Neural cell (in vitro differentiated cells): ENCODE results near the gene CNOT2. TPM values are rescaled to one million over a fixed set of nuclear protein-coding genes. Genes with fewer than 3 reads are reported as not detected.

Source experiments
- H2AFZ ChIP-seq: fragments of 200-600, 300-800 bp; sonication (generic), shearing (Covaris generic); 2 replicates; pipeline ENCODE4 v1.6.0; 2014; ENCODE audit warnings: low read depth, mild to moderate bottlenecking, antibody characterized with exemption, low read length, moderate library complexity
- H3F3A ChIP-seq: fragments of 200-600 bp; shearing (Covaris generic); 2 replicates; pipeline ENCODE4 v1.6.1; 2016; ENCODE audit warnings: mild to moderate bottlenecking, moderate library complexity, mixed read lengths, antibody characterized with exemption, low read length; ENCODE audit not compliant: insufficient read depth, poor library complexity, severe bottlenecking
- H3K27ac ChIP-seq: fragments of 200-600, 300-800 bp; sonication (generic), shearing (Covaris generic); 2 replicates; pipeline ENCODE4 v1.5.1; 2014; ENCODE audit warnings: mild to moderate bottlenecking, low read length, moderate library complexity
- H3K27me3 ChIP-seq: fragments of 300-800, 200-600 bp; sonication (generic), shearing (Covaris generic); 2 replicates; pipeline ENCODE4 v1.6.0; 2014; ENCODE audit warnings: mild to moderate bottlenecking, low read depth, low read length, moderate library complexity; ENCODE audit not compliant: insufficient read depth
- H3K36me3 ChIP-seq: fragments of 300-800, 200-600 bp; sonication (generic), shearing (Covaris generic); 2 replicates; pipeline ENCODE4 v1.5.1; 2014; ENCODE audit warnings: mild to moderate bottlenecking, antibody characterized with exemption, low read length, moderate library complexity; ENCODE audit not compliant: insufficient read depth
- H3K4me2 ChIP-seq: fragments of 300-800, 200-600 bp; sonication (generic), shearing (Covaris generic); 2 replicates; pipeline ENCODE4 v1.6.0; 2014; ENCODE audit warnings: mild to moderate bottlenecking, low read length
- H3K4me3 ChIP-seq: fragments of 300-800, 200-600 bp; sonication (generic), shearing (Covaris generic); 2 replicates; pipeline ENCODE4 v1.5.1; 2014; ENCODE audit warnings: mild to moderate bottlenecking, low read length, moderate library complexity
- H3K79me2 ChIP-seq: fragments of 200-600 bp; shearing (Covaris generic); replicated peaks from 2 replicates; pipeline ENCODE4 v1.6.0; 2014; ENCODE audit warnings: mild to moderate bottlenecking, low read length, moderate library complexity; ENCODE audit not compliant: insufficient read depth
- H3K9ac ChIP-seq: fragments of 300-800, 200-600 bp; sonication (generic), shearing (Covaris generic); 2 replicates; pipeline ENCODE4 v1.6.1; 2016; ENCODE audit warnings: mild to moderate bottlenecking, low read length, mixed read lengths
- H3K9me2 ChIP-seq: fragments of 200-600 bp; shearing (Covaris generic); 2 replicates; pipeline ENCODE4 v1.6.1; 2016; ENCODE audit warnings: mild to moderate bottlenecking, low read length, mixed read lengths; ENCODE audit not compliant: insufficient read depth
- H3K9me3 ChIP-seq: fragments of 200-600, 300-800 bp; sonication (generic), shearing (Covaris generic); 2 replicates; pipeline ENCODE4 v1.6.1; 2016; ENCODE audit warnings: mild to moderate bottlenecking, mixed run types, low read length, moderate library complexity, mixed read lengths
- H4K20me1 ChIP-seq: fragments of 200-600 bp; shearing (Covaris generic); 2 replicates; pipeline ENCODE4 v1.6.1; 2016; ENCODE audit warnings: mild to moderate bottlenecking, mixed run types; ENCODE audit not compliant: insufficient read depth
- EP300 ChIP-seq: fragments of 450-650 bp; conservative IDR thresholded peaks from 2 replicates; pipeline ENCODE4 v1.6.1; 2014; ENCODE audit warnings: antibody characterized with exemption, mild to moderate bottlenecking, moderate library complexity; ENCODE audit not compliant: poor library complexity, severe bottlenecking
- EZH2 ChIP-seq: fragments of 200-600, 300-800 bp; shearing (Covaris generic), sonication (generic); IDR thresholded peaks from 2 replicates; pipeline ENCODE4 v1.6.1; 2014; ENCODE audit warnings: antibody characterized with exemption, low read length, borderline replicate concordance, mild to moderate bottlenecking; ENCODE audit not compliant: insufficient read depth, poor library complexity, severe bottlenecking
- MXI1 ChIP-seq: fragments of 450-650 bp; conservative IDR thresholded peaks from 2 replicates; pipeline ENCODE4 v1.6.1; 2014; ENCODE audit warnings: antibody characterized with exemption, mild to moderate bottlenecking; ENCODE audit not compliant: poor library complexity, severe bottlenecking
- POLR2AphosphoS5 ChIP-seq: IDR thresholded peaks from 2 replicates; pipeline ENCODE4 v1.6.1; 2012
- RAD21 ChIP-seq: fragments of 450-650 bp; conservative IDR thresholded peaks from 2 replicates; pipeline ENCODE4 v1.6.1; 2014; ENCODE audit warnings: antibody characterized with exemption, mild to moderate bottlenecking, moderate library complexity
- REST ChIP-seq: IDR thresholded peaks from 2 replicates; pipeline ENCODE4 v1.6.1; 2012; ENCODE audit warnings: borderline replicate concordance
- SMC3 ChIP-seq: fragments of 450-650 bp; conservative IDR thresholded peaks from 2 replicates; pipeline ENCODE4 v1.6.1; 2014; ENCODE audit warnings: antibody characterized with exemption, mild to moderate bottlenecking, moderate library complexity; ENCODE audit not compliant: poor library complexity
- TAF1 ChIP-seq: IDR thresholded peaks from 2 replicates; pipeline ENCODE4 v1.6.1; 2012; ENCODE audit warnings: low read depth
- polyA plus RNA-seq: library from polyadenylated mRNA; depleted of rRNA; stranded (reverse); fragments of >200 nt; gene quantifications from 2 replicates; pipeline ENCODE4 v1.2.3, GENCODE V29; 2014
- TF ChIP-seq, protein P1 (sequence below): fragments of 450-650 bp; IDR thresholded peaks from 2 replicates; pipeline ENCODE4 v1.5.1; 2014; ENCODE audit warnings: antibody characterized with exemption, mild to moderate bottlenecking, moderate library complexity; ENCODE audit not compliant: poor library complexity, severe bottlenecking

The CNOT2 gene
- polyA plus RNA-seq, 1 donor from 2014 or later, result 158 TPM

DNA sequence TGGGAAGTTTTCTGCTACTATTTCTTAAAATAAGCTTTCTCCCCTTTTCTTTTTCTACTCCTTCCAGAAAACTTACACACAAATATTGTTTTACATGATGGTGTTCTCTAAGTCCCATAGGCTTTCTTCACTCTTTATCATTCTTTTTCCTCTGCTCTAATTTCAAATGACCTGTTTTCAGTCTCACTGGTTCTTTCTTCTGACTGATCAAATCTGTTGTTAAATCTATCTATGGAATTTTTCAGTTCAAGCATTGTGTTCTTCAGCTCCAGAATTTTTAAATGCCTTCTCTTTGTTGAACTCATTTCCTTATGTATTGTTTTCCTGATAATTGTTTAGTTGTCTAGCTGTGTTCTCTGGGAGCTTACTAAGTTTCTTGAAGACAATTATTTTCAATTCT lies 29.5 kb upstream of the CNOT2 start:
- no peaks in the 10 kb centered on the region for H3K27me3 ChIP-seq
- H3K27ac ChIP-seq, result no peak overlapping the region
- H3K4me3 ChIP-seq, result no peak overlapping the region
- no peaks in the 10 kb centered on the region for H3K36me3 ChIP-seq
- peaks cover 14% of the 10 kb centered on the region for H3K9me3 ChIP-seq
- H3K9ac ChIP-seq, result no peak overlapping the region
- H3K9me2 ChIP-seq, result no peaks in the 10 kb centered on the region
- no peaks in the 10 kb centered on the region for H3F3A ChIP-seq
- no peaks in the 10 kb centered on the region for H3K79me2 ChIP-seq
- H4K20me1 ChIP-seq, result no peaks in the 10 kb centered on the region
- TF ChIP-seq, protein P1, sequence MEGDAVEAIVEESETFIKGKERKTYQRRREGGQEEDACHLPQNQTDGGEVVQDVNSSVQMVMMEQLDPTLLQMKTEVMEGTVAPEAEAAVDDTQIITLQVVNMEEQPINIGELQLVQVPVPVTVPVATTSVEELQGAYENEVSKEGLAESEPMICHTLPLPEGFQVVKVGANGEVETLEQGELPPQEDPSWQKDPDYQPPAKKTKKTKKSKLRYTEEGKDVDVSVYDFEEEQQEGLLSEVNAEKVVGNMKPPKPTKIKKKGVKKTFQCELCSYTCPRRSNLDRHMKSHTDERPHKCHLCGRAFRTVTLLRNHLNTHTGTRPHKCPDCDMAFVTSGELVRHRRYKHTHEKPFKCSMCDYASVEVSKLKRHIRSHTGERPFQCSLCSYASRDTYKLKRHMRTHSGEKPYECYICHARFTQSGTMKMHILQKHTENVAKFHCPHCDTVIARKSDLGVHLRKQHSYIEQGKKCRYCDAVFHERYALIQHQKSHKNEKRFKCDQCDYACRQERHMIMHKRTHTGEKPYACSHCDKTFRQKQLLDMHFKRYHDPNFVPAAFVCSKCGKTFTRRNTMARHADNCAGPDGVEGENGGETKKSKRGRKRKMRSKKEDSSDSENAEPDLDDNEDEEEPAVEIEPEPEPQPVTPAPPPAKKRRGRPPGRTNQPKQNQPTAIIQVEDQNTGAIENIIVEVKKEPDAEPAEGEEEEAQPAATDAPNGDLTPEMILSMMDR, result no peak
- TF ChIP-seq MXI1 (no peak), REST (no peak), SMC3 (no peak), EP300 (no peak), RAD21 (no peak), POLR2AphosphoS5 (no peak), TAF1 (no peak), EZH2 (no peak)
- no peak overlapping the region for H2AFZ ChIP-seq
- H3K4me2 ChIP-seq, result no peak overlapping the region

GRCh38 chr12:70214972-70215617 lies 28.1 kb upstream of the CNOT2 start:
- Histone ChIP-seq H4K20me1 (no peaks in the 10 kb centered on the region), H3K36me3 (no peaks in the 10 kb centered on the region), H3K4me3 (no peak overlapping the region), H3K9me3 (peaks cover 4% of the 10 kb centered on the region), H3K4me2 (no peak overlapping the region), H2AFZ (no peak overlapping the region), H3K79me2 (no peaks in the 10 kb centered on the region), H3K9me2 (no peaks in the 10 kb centered on the region), H3K27me3 (no peaks in the 10 kb centered on the region), H3K27ac (no peak overlapping the region), H3K9ac (no peak overlapping the region), H3F3A (no peaks in the 10 kb centered on the region)
- TF ChIP-seq POLR2AphosphoS5 (no peak), REST (no peak)
